ENCODE measurements around the gene HLA-DOB. TPM values are rescaled to one million over a fixed set of nuclear protein-coding genes. Genes with fewer than 3 reads are reported as not detected.
A peak's percentile ranks its signal among the peaks of the same experiment; 100 is the strongest.

Gene HLA-DOB
- total and polyA plus RNA-seq, 10 of the 15 experiments (the other 5 are each of a cell fraction or from before 2014, with no cell fraction given) = 27.4 to 79.1 (median 37.0) TPM

GRCh38 chr6:32852018-32852843, 35.4 kb upstream of the HLA-DOB start (continued):
- TF ChIP-seq ZNF384 (IDR thresholded peaks at IDR 0.05; ENCODE audit: borderline replicate concordance, low read depth, low read length) = no peak
- TF ChIP-seq POLR2AphosphoS5 (IDR thresholded peaks at IDR 0.05; ENCODE audit: low read length) = 0 out of 2 replicates have a peak, but pooled peaks have one; percentile 36
- TF ChIP-seq MEF2A (IDR thresholded peaks at IDR 0.05; ENCODE audit: insufficient read depth, low read depth, low read length) = no peak
- no peak for TF ChIP-seq TCF7 (IDR thresholded peaks at IDR 0.05; ENCODE audit: borderline replicate concordance)
- TF ChIP-seq PBX3 (IDR thresholded peaks at IDR 0.05; ENCODE audit: insufficient replicate concordance, low read depth, low read length) = no peak
- TF ChIP-seq IRF3 (IDR thresholded peaks at IDR 0.05) = no peak
- TF ChIP-seq BHLHE40 (IDR thresholded peaks at IDR 0.05; ENCODE audit: borderline replicate concordance in 1 of 2, low read depth in 2 of 2, low read length in 1 of 2) = peak; percentile 27 to 77; a peak in 2 of 4 replicates
- no peak for TF ChIP-seq CTCF (IDR thresholded peaks at IDR 0.05 in 2 of 3, conservative IDR thresholded peaks at IDR 0.05 in 1 of 3; ENCODE audit: control insufficient read depth in 2 of 3, extremely low read depth in 1 of 3, insufficient read depth in 1 of 3, low read depth in 3 of 3, low read length in 3 of 3)
- no peak for TF ChIP-seq STAT1 (conservative IDR thresholded peaks at IDR 0.05)
- no peak for TF ChIP-seq KAT2A (conservative IDR thresholded peaks at IDR 0.05; ENCODE audit: control insufficient read depth, low read depth, low read length)
- TF ChIP-seq ZZZ3 (IDR thresholded peaks at IDR 0.05; ENCODE audit: control insufficient read depth, insufficient read length, low read depth) = no peak
- TF ChIP-seq MYC (IDR thresholded peaks at IDR 0.05; ENCODE audit: insufficient read depth, insufficient read length, insufficient replicate concordance, low read length, severe bottlenecking) = no peak
- no peak for TF ChIP-seq NR2C1 (IDR thresholded peaks at IDR 0.05)
- TF ChIP-seq BRCA1 (IDR thresholded peaks at IDR 0.05; ENCODE audit: low read depth, low read length) = no peak
- TF ChIP-seq EED (IDR thresholded peaks at IDR 0.05; ENCODE audit: low read depth) = no peak
- no peak for TF ChIP-seq SMC3 (IDR thresholded peaks at IDR 0.05; ENCODE audit: borderline replicate concordance, low read length)
- no peak for TF ChIP-seq ZBTB4 (CRISPR knock-in tag; IDR thresholded peaks at IDR 0.05)
- TF ChIP-seq ATF3 (IDR thresholded peaks at IDR 0.05; ENCODE audit: borderline replicate concordance, extremely low read depth, low read depth, low read length) = 0 out of 2 replicates have a peak, but pooled peaks have one; percentile 6
- no peak for TF ChIP-seq NFXL1 (IDR thresholded peaks at IDR 0.05; ENCODE audit: borderline replicate concordance)

Measured in GM12878 (cell line).